ENCODE results near the gene ALMS1.
"Not testable (repeated sequence)": the region's sequence is repeated elsewhere in the genome, so short reads cannot be mapped to it uniquely, and the experiment has no call there.

The ALMS1 gene

DNA sequence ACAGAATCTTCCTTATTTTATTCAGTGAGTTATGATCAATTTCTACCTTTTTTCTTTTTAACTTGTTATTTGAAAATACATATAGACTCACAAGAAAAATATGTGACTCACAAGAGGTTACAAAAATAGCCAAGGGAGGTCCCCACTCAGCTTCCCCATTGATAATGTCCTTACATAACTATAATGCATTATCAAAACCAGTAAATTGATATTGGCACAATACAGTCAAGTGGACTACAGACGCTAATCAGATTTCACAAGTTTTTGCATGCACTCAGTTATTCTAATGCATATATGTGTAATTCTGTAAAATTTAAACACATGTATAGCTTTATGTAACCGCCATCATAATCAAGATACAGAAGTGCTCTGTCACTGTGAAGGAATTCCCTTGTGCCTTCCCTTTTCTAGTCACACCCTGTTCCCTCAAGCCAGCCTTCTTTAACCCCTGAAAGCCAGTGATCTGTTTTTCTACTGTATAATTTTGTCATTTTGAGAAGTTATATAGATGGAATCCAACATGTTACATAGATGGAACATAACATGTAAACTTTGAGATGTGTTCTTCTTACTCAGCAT is 118.4 kb downstream of the ALMS1 start:
- no peak for DNase-seq (ENCODE audit: low read depth in 2 of 2)

DNA sequence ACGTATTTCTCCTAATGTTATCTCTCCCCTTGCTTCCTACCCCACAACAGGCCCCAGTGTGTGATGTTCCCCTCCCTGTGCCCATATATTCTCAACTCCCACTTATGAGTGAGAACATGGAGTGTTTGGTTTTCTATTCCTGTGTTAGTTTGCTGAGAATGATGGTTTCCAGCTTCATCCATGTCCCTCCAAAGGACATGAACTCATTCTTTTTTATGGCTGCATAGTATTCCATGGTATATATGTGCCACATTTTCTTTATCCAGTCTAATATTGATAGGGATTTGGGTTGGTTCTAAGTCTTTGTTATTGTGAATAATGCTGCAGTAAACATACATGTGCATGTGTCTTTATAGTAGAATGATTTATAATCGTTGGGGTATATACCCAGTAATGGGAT is 119.2 kb downstream of the ALMS1 start:
- DNase-seq (ENCODE audit: low read depth in 2 of 2): not testable (repeated sequence)

DNA sequence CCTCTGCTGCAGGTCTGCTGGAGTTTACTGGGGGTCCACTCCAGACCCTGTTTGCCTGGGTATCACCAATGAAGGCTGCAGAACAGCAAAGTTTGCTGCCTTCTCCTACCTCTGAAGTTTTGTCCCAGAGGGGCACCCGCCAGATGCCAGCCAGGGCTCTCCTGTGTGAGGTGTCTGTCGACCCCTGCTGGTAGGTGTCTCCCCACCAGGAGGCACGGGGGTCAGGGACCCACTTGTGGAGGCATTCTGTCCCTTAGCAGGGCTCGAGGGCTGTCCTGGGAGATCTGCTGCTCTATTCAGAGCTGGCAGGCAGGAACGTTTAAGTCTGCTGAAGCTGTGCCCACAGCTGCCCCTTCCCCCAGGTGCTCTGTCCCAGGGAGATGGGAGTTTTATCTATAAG is 124.8 kb downstream of the ALMS1 start:
- not testable (repeated sequence) for DNase-seq (ENCODE audit: low read depth in 2 of 2)

DNA sequence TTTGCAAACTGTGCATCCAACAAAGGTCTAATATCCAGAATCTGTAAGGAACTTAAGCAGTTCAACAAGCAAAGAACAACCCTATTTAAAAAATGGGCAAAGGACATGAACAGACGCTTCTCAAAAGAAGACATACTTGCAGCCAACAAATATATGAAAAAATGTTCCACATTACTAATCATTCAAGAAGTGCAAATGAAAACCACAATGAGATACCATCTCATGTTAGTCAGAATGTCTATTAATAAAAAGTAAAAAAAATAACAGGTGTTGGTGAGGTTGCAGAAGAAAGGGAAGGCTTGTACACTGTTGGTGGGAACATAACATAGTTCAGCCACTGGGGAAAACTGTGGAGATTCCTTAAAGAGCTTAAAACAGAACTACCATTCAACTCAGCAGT is 130.4 kb downstream of the ALMS1 start:
- no peak for DNase-seq (ENCODE audit: low read depth in 2 of 2)

DNA sequence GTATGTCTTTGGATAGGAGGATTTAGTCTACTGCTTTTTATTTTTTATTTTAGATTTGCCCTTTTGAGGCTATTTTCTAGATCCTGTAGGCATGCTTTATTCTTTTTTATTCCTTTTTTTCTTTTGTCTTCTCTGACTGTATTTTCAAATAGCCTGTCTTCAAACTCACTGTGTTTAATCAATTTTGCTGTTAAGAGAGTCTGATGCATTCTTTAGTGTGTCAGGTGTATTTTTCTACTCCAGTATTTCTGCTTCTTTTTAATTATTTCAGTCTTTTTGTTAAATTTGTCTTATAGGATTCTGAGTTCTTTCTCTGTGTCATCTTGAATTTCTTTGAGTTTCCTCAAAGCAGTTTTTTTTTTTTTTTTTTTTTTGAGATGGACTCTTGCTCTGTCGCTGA is 143.1 kb downstream of the ALMS1 start:
- no peak for DNase-seq (ENCODE audit: low read depth in 2 of 2)

DNA sequence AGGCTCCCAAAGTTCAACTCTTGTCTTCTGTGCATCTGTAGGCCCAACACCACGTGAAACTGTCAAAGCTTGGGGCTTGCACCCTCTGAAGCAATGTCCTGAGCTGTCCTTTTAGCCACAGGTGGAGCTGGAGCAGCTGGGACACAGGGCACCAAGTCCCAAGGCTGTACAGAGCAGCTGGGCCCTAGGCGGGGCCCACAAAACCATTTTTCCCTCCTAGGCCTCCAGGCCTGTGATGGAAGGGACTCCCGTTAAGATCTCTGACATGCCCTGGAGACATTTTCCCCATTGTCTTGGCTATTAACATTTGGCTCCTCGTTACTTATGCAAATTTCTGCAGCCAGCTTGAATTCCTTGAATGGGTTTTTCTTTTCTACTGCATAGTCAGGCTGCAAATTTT is 145.1 kb downstream of the ALMS1 start:
- DNase-seq (ENCODE audit: low read depth in 2 of 2): not testable (repeated sequence)

DNA sequence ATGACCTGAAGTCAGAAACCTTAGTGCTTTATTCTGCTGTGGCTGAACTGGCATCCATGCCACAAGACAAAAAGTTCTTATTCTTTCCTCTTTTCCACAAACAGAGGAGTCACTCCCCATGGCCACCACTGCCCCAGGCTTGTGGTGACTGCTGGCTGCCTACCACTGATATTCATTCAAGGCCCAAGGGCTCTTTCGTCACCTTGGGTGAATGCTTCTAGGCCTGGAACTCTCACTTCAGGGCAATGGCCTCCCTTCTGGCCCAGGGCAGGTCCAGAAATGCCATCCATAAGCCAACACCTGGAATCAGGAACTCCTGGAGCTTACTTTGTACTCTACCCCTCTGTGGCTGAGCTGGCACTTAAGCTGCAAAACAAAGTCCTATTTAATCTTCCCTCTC is 146.7 kb downstream of the ALMS1 start:
- DNase-seq (ENCODE audit: low read depth in 2 of 2): no peak

DNA sequence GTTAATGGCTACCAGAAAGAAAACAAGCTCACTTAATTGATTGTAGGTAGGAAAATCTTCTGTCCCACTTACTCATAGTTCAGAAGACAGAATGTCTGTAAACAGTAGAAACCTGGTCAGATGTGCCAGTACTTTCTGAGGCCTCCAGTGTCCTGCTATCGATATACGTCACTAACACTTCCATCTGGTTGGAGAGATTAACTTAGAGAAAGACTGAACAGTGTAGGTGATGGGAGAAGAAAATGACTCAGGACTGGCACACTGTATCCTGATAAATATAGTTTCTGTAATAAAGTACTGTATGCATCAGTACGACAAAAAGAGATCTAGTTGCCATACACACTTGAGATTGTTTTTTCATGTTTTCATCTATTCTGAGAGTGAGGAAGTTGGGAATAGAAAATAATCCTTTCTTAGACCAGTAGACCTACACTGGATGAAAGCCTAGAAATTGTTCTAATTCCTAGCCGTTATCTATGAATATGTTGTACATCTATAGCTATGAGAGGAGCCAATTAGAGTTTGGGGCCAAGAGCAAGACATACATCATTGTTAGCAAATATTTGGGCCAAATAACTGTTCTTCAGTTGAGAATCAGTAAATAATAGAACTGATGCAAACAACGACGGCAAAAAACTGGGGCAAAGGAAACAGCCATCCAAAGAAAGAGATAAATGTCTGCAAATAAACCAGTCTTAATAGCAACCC is 150.7 kb downstream of the ALMS1 start:
- no peak for DNase-seq (ENCODE audit: low read depth in 2 of 2)

DNA sequence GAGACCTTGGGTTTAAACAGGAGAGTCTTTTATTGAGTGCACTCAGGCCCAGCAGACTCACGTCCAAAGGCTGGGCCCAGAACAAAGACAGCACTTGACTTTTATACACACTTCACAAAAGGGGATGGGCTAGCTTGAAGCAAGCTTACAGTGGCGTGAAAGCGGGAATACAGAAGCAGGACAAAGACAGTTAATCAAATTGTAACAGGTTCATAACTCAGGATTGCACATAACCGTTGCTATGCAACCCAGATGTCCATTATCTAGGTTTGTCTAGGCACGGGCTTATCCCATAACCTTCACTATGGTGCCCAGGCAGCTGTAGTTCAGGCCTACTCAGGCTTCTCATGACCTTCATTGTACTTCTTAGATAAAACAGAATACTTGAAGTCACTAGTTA is 175.2 kb downstream of the ALMS1 start:
- not testable (repeated sequence) for DNase-seq (ENCODE audit: low read depth in 2 of 2)

DNA sequence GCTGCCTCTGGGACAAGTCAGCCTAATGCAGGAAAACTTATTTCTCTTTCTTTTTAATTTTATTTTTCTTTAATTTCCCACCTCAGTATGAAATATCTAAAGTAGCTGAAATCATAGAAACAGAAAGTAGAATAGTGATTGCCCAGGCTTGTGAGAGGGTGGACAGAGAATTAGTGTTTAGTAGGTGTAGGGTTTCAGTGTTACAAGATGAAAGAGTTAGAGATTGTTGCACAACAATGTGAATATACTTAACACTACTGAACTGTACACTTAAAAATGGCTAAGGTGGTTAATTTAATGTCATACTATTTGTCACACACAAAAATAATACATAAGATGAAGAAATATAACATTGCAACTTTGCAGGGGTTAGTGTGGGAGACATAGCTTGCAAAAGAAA is 175.8 kb downstream of the ALMS1 start:
- DNase-seq (ENCODE audit: low read depth in 2 of 2): no peak

DNA sequence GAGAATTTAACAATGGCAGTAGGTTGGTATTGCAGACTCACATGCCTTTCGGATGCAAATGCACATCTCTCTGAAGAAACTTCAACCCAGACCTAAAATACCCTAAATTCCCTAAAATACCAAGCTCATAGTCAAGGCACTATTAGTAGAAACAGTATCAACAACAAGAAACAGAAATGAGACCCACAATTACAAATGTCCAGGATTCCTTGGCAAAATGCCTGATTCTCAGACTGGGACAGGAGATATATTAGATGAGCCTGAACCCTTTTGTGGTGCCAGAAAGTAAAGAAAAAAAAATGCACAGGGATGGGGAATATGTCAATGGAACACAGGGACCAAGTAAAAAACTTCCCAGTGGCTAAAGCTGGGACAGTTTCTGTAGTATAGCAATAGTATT is 179.3 kb downstream of the ALMS1 start:
- no peak for DNase-seq (ENCODE audit: low read depth in 2 of 2)

DNA sequence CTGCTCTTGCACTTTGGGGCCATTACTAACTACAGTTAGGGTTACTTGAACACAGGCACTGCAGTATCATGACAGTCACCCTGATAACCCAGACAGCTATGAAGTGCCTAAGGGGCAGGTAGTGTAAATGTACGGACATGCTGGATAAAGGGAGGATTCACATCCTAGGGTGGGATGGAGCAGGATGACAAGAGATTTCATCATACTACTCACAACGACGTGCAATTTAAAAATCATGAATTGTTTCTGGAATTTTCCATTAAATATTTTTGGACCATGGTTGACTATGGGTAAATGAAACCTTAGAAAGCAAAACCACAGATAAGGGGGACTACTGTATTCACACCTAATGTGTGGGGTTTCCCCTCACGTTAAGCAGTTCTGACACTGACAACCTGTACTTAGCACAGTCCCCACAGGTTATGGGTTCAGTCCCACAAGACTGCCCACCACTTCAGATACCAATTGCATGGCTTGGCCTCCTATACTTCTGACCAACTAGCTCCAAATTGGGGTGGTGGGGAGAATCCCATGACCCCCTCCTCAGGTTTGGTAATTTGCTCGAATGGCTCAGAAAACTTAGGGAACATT is 180.7 kb downstream of the ALMS1 start:
- DNase-seq (ENCODE audit: low read depth in 2 of 2): no peak

DNA sequence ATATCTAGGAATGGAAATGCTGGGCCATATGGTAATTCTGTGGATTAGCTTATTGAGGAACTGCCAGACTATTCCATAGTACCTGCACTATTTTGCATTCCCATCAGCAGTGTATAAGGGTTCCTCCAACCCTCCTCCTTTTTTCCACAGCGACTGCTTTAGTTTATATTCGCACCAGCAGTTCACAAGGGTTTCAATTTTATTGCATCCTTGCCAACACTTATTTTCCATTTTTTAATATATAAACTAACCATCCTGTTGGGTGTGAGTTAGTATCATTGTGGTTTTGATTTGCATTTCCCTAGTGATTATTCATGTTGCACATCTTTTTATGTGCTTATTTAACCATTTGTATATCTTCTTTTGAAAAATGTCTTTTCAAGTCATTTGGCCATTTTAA is 189.6 kb downstream of the ALMS1 start:
- DNase-seq (ENCODE audit: low read depth in 2 of 2): no peak

DNA sequence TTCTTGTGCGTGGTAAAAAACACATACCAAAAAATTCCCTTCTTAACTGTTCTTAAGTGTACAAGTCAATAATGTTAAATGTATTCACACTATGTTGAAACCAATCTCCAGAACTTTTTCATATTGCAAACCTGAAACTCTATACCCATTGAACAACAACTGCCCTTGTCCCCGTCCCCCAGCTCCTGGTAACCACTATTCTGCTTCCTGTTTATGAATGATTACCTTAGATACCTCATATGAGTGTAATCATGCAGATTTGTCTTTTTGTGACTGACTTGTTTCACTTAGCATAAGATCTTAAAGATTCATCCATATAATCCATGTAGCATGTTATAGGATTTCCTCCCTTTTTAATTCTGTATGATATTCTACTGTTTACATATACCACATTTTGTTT is 196.7 kb downstream of the ALMS1 start:
- no peak for DNase-seq (ENCODE audit: low read depth in 2 of 2)

DNA sequence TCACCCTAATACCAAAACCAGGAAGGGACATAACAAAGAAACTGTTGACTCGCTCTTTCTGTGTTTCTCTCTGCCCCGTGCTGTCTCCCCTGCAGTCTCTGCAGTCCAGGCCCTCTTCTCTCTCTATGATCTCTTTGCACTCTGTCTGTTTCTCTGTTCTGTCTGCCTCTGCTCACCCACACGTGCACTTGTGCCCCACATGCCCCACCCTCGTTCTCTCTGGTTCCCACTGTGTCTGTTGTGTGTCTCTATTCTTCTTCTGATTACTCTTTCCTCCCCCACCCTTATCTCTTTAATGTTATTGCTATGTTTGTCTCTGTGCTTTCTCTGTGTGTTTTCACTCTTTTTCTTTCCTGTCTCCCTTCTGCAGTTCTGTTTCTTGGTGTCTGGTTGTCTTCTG is 202.5 kb downstream of the ALMS1 start:
- DNase-seq (ENCODE audit: low read depth in 2 of 2): no peak

DNA sequence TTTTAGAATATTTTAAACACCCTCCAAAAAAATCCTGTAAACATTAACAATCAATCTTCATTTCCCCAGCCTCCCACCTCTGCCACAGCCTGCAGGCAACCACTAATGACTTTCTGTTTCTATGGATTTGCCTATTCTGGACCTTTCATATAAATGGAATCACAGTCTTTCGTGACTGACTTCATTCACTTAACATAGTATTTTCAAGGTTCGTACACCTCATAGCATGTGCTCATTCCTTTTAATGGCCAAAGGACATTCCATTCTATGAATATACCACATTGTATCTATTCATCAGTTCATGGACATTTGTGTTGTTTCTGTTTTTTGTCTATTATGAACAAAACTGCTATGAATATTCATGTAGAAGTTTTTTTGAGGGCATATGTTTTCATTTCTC is 208.0 kb downstream of the ALMS1 start:
- no peak for DNase-seq (ENCODE audit: low read depth in 2 of 2)

DNA sequence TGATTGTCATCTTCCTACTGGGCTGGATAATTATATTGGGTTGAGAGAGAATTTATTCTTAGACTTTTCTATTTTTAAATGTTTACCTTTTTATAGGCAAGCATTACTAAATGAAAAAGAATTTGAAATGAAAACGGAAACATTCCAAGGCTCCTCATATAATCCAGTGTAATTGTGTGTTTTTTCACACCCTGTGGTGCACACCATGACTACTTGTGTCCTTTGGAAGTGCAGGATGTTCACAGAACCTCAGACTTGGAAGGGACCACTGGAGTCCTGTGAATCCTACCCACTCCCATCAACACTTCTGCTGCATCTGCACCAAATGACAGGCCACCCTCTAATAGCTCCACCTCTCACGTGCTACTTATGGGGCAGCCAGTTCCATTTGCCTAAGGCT is 208.6 kb downstream of the ALMS1 start:
- DNase-seq (ENCODE audit: low read depth in 2 of 2): no peak

DNA sequence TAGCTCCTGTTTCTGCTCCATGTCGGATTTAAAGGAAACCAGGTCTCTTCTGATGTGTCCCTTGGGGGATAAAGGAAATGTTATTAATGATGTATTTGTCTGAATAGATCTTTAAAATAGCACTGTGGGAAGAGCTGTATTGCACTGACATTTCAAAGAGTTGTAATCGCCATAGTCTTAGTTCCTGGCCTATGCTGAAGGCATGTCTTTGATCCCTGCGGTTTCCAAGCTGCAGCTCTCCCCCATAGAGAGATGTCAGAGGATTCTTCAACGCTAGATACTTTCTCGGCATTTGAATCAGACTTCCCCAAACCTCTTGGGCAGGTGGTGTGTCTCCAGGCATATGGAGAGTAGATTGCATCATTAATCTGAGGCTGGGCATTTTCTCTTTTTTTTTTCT is 216.1 kb downstream of the ALMS1 start:
- no peak for DNase-seq (ENCODE audit: low read depth in 2 of 2)

DNA sequence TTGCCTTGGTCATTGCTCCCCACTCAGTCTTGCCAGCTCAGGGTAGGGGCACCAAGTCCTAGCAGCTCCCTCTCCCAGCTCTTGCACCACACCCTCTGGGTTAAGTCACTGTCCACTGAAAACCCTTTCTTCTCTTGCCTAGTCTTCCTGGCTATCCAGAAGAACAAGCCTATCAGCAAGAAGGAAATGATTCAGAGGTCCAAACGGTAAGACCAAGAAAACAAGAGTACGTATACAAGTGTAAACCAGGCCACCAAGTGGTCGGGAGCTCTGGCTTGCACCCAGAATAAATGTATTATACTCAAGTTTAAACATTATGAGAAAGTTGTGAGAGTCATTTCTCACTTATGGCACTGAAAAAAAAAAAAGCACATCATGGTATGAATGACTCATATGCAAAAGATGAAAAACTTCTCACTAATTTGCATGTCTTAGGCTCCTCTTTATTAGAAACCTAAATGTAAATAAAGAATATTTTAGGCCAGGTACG is 217.5 kb downstream of the ALMS1 start:
- DNase-seq (ENCODE audit: low read depth in 2 of 2): not testable (repeated sequence)

DNA sequence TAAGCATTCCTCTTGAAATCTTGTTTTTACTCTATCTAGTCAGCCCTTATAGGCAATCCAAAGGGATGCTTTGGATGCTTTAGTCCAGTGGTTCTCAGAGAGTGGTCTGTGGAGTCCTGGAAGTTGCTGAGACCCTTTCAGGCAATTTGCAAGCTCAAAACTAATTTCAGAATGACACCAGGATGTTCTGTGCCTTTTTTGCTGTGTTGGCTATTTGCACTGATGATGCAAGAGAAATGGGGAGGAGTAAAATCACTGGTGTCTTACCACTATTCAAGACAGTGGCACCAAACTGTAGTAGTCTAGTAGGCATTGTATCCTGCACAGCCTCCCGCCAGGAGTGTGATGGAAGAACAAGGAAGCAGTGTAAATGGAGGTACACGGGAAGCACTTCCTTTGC is 219.0 kb downstream of the ALMS1 start:
- DNase-seq (ENCODE audit: low read depth in 2 of 2): not testable (repeated sequence)

DNA sequence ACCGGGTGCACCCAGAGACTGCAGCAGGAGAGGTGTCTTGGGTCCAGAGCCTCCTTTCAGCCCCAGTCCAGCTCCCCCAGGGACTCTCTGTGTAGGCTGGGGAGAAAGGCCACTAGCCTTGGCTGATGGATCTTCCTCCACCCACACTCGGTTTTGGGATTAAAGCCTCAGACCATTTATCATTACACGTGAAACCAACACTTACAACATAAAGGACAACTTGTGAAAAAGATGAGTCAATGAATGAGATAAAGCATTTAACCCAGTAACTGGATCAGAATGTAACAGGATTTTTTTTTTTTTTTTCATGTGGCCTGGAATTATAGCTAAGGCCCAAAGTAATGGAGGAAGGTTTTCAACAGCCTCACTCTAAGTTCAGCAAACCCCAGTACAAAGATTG is 224.5 kb downstream of the ALMS1 start:
- DNase-seq (ENCODE audit: low read depth in 2 of 2): no peak

DNA sequence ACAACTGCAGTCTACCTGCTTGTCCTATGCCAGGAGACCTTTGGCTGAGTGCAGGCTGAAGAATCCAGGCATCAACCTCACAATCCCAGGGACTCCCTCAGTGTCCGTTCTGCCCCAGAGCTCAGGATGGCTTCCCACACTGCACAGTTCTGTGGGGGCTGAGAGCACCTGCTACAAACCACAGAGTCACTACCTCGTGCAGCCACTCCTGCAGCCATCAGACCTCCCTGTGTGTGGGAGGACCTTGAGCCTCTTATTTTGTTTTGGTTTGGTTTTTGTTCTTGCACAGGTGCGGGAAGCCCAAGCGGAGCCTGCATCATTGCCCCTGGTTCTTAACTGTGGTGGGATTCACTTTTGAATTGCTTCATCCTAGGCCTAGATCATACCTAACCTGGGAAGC is 225.6 kb downstream of the ALMS1 start:
- no peak for DNase-seq (ENCODE audit: low read depth in 2 of 2)

DNA sequence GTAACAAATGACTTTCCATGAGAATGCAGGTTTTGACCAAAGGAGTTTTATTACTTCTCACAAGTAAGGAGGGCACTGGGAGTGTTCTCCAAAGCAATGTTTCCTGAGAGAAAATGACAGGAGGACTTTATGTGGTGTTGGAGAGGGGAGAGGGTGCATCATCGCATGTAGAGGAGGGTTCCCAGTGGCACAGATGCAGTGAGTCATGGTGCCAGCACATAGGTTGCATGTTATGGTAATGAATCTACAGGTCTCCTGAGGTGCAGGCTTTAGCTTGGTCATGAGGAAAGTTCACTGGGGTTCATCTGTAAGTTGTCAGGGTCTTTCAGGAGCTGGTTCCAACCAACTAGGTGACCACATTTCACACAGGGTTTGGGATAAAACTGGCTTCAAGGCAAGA is 226.2 kb downstream of the ALMS1 start:
- DNase-seq (ENCODE audit: low read depth in 2 of 2): no peak

Data from activated CD4-positive, alpha-beta T cell treated with anti-CD3 and anti-CD28 coated beads for 24 hours (primary cell).